Spleen (tissue), 11 donors: Measurements from ENCODE around the gene HTR6. TPM values are rescaled to one million over a fixed set of nuclear protein-coding genes. Genes with fewer than 3 reads are reported as not detected.
A peak's percentile ranks its signal among the peaks of the same experiment; 100 is the strongest.

ENCODE experiments used
- DNase-seq: peaks from one replicate; pipeline ENCODE4 v3.0.0-alpha.2; 2020
- H3K27ac ChIP-seq, 8 donors: fragments of 200-600 bp; sonication (generic) in 7 of 8; 1 replicate in 4 of 8; 2 replicates in 4 of 8; pipeline versions ENCODE4 v1.5.0 to v1.8.0; 2016 to 2021; ENCODE audit warnings: inconsistent platforms in 4 of 8, mild to moderate bottlenecking in 4 of 8, moderate library complexity in 1 of 8
- H3K27me3 ChIP-seq, 7 donors: fragments of 200-600 bp; sonication (generic) in 6 of 7; replicated peaks in 1 of 7; 1 replicate in 4 of 7; 2 replicates in 3 of 7; pipeline versions ENCODE4 v1.5.0 to v1.8.0; 2016 to 2021; ENCODE audit warnings: inconsistent platforms in 3 of 7, mild to moderate bottlenecking in 1 of 7
- H3K36me3 ChIP-seq, 6 donors: fragments of 200-600 bp; sonication (generic) in 5 of 6; 1 replicate in 4 of 6; 2 replicates in 2 of 6; pipeline versions ENCODE4 v1.5.0 to v1.8.0; 2016 to 2021; ENCODE audit warnings: inconsistent platforms in 2 of 6
- H3K4me1 ChIP-seq, 6 donors: fragments of 200-600 bp; sonication (generic) in 5 of 6; 1 replicate in 3 of 6; 2 replicates in 3 of 6; pipeline versions ENCODE4 v1.5.0 to v1.8.0; 2016 to 2021; ENCODE audit warnings: inconsistent platforms in 3 of 6
- H3K4me3 ChIP-seq, 8 donors: fragments of 200-600 bp; sonication (generic) in 7 of 8; 1 replicate in 4 of 8; 2 replicates in 4 of 8; pipeline versions ENCODE4 v1.5.0 to v1.8.0; 2016 to 2021; ENCODE audit warnings: inconsistent platforms in 4 of 8, mild to moderate bottlenecking in 4 of 8, moderate library complexity in 2 of 8
- H3K9me3 ChIP-seq, 8 donors: fragments of 200-600 bp; sonication (generic) in 7 of 8; 1 replicate in 4 of 8; 2 replicates in 4 of 8; pipeline versions ENCODE4 v1.5.0 to v1.8.0; 2016 to 2021; ENCODE audit warnings: inconsistent platforms in 4 of 8
- POLR2A ChIP-seq, 3 donors: fragments of 450-650 bp; IDR thresholded peaks; one replicate each; pipeline ENCODE4 v1.5.1; 2017; ENCODE audit warnings: antibody characterized with exemption in 3 of 3, mild to moderate bottlenecking in 1 of 3
- POLR2AphosphoS5 ChIP-seq, 3 donors: sonication (generic); formaldehyde crosslinking; IDR thresholded peaks; one replicate each; pipeline ENCODE4 v1.5.1; 2017; ENCODE audit warnings: antibody characterized with exemption in 3 of 3
- WGBS, 5 donors: extraction: QIAGEN DNeasy Blood & Tissue Kit in 3 of 5; methylation state at CpG; one replicate each; pipeline versions ENCODE4 v1.1.5 to v1.1.7; 2013 to 2018; 5-methylcytosine and 5-hydroxymethylcytosine counted together
- intact Hi-C: fragments of 100-400 bp; cut with DNase I; formaldehyde crosslinking; loops from one replicate; pipeline ENCODE4 v1.15.0; 2023; ENCODE audit warnings: low total_unique reads
- polyA plus RNA-seq, 3 donors: library from polyadenylated mRNA; stranded (reverse); fragments of 200-250 nt; gene quantifications; one replicate each; pipeline ENCODE4 v1.2.1, GENCODE V29; 2013
- total RNA-seq, 7 donors: library from RNA; depleted of rRNA in 3 of 7; stranded (reverse); fragments of >200 nt in 3 of 7; fragmentation: NEBNext Ultra II Directional in 4 of 7; extraction: Animal tissue kit (Norgen Biotek cat#: 25700) in 4 of 7; gene quantifications; one replicate each; pipeline versions ENCODE4 v1.1.0 to v1.2.1, GENCODE V29; 2016 to 2021
- TF ChIP-seq, protein P1 (sequence below), 11 experiments: fragments of 200-600 bp in 7 of 11; fragments of 450-650 bp in 4 of 11; sonication (generic) in 4 of 11; IDR thresholded peaks in 8 of 11; conservative IDR thresholded peaks in 3 of 11; 1 replicate in 7 of 11; 2 replicates in 4 of 11; pipeline versions ENCODE4 v1.4.0 to v1.8.0; 2016 to 2021; ENCODE audit warnings: antibody characterized with exemption in 11 of 11, inconsistent platforms in 4 of 11, mild to moderate bottlenecking in 1 of 11
- donor health status: healthy with polysubstance abuse.
- donor health status: DM: no; HTN: no; CAD: no; lungs with moderate emphysema.
- donor health status: DM: no; HTN: no; CAD: no.
- donor health status: Bipolar disorder and iron deficiency.
- donor health status: healthy.
- donor health status: DM: no; HTN: no; CAD: no.
- donor health status: DM: yes; HTN: yes; CAD: no.

The HTR6 gene
- total and polyA plus RNA-seq, 10 donors = 0.06 to 0.47 (median 0.13) TPM; not detected in 7

GRCh38 chr1:19678493-19678892 lies 13.8 kb downstream of the HTR6 start:
- H3K9me3 ChIP-seq = no peaks in the 10 kb centered on the region
- WGBS, 5 donors = 64 to 72% (median 65%) methylated on average over 10 to 11 of the region's 11 CpGs; no CpG with 5 or more reads in 1 of the 5 donors
- intact Hi-C loops = no loop called here

DNA sequence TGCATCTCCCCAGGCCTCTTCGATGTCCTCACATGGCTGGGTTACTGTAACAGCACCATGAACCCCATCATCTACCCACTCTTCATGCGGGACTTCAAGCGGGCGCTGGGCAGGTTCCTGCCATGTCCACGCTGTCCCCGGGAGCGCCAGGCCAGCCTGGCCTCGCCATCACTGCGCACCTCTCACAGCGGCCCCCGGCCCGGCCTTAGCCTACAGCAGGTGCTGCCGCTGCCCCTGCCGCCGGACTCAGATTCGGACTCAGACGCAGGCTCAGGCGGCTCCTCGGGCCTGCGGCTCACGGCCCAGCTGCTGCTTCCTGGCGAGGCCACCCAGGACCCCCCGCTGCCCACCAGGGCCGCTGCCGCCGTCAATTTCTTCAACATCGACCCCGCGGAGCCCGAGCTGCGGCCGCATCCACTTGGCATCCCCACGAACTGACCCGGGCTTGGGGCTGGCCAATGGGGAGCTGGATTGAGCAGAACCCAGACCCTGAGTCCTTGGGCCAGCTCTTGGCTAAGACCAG lies 14.3 kb downstream of the HTR6 start:
- H3K27me3 ChIP-seq = peaks cover 0 to 29% (median 0%) of the 10 kb centered on the region in 7 donors
- 92 to 94% (median 94%) methylated on average over 30 to 34 of the region's 34 CpGs for WGBS, 5 donors
- no peak overlapping the region for H3K27ac ChIP-seq
- intact Hi-C loops = no loop called here
- no peak for DNase-seq
- H3K36me3 ChIP-seq = peaks cover 0 to 38% (median 12%) of the 10 kb centered on the region in 6 donors
- H3K4me1 ChIP-seq = peaks cover 0 to 4% (median 0%) of the 10 kb centered on the region in 6 donors
- no peak overlapping the region for H3K4me3 ChIP-seq
- H3K9me3 ChIP-seq = no peaks in the 10 kb centered on the region
- TF ChIP-seq POLR2AphosphoS5 (IDR thresholded peaks at IDR 0.05) (peak in 1 of 3 donors; percentile 43), POLR2A (IDR thresholded peaks at IDR 0.05) (no peak)
- TF ChIP-seq, protein P1, sequence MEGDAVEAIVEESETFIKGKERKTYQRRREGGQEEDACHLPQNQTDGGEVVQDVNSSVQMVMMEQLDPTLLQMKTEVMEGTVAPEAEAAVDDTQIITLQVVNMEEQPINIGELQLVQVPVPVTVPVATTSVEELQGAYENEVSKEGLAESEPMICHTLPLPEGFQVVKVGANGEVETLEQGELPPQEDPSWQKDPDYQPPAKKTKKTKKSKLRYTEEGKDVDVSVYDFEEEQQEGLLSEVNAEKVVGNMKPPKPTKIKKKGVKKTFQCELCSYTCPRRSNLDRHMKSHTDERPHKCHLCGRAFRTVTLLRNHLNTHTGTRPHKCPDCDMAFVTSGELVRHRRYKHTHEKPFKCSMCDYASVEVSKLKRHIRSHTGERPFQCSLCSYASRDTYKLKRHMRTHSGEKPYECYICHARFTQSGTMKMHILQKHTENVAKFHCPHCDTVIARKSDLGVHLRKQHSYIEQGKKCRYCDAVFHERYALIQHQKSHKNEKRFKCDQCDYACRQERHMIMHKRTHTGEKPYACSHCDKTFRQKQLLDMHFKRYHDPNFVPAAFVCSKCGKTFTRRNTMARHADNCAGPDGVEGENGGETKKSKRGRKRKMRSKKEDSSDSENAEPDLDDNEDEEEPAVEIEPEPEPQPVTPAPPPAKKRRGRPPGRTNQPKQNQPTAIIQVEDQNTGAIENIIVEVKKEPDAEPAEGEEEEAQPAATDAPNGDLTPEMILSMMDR (IDR thresholded peaks at IDR 0.05 in 8 of 11, conservative IDR thresholded peaks at IDR 0.05 in 3 of 11) = no peak

More at GRCh38 chr1:19678493-19678892, 13.8 kb downstream of the HTR6 start:
- Histone ChIP-seq H3K4me1 (peaks cover 0 to 4% (median 0%) of the 10 kb centered on the region in 6 donors), H3K4me3 (no peak overlapping the region), H3K27me3 (peaks cover 0 to 34% (median 0%) of the 10 kb centered on the region in 7 donors), H3K36me3 (peaks cover 0 to 38% (median 12%) of the 10 kb centered on the region in 6 donors), H3K27ac (no peak overlapping the region)
- DNase-seq = no peak
- TF ChIP-seq POLR2A (IDR thresholded peaks at IDR 0.05) (no peak), POLR2AphosphoS5 (IDR thresholded peaks at IDR 0.05) (peak in 2 of 3 donors; percentile 20 to 44)

GRCh38 chr1:19679691-19680090 lies 15.0 kb downstream of the HTR6 start:
- H3K4me1 ChIP-seq = peaks cover 0 to 4% (median 0%) of the 10 kb centered on the region in 6 donors
- no peaks in the 10 kb centered on the region for H3K9me3 ChIP-seq
- WGBS, 5 donors = 82 to 86% (median 83%) methylated on average over 4 of the region's 4 CpGs
- H3K36me3 ChIP-seq = peaks cover 0 to 44% (median 12%) of the 10 kb centered on the region in 6 donors
- intact Hi-C loops = no loop called here
- TF ChIP-seq POLR2A (IDR thresholded peaks at IDR 0.05) (no peak), POLR2AphosphoS5 (IDR thresholded peaks at IDR 0.05) (no peak)
- TF ChIP-seq, protein P1 (IDR thresholded peaks at IDR 0.05 in 8 of 11, conservative IDR thresholded peaks at IDR 0.05 in 3 of 11) = no peak
- DNase-seq = no peak
- no peak overlapping the region for H3K27ac ChIP-seq
- H3K4me3 ChIP-seq = no peak overlapping the region
- H3K27me3 ChIP-seq = peaks cover 0 to 22% (median 0%) of the 10 kb centered on the region in 7 donors

GRCh38 chr1:19680644-19681043 lies 16.0 kb downstream of the HTR6 start:
- intact Hi-C loops = no loop called here
- Histone ChIP-seq H3K27me3 (peaks cover 0 to 12% (median 0%) of the 10 kb centered on the region in 7 donors), H3K27ac (no peak overlapping the region), H3K9me3 (no peaks in the 10 kb centered on the region), H3K4me3 (no peak overlapping the region), H3K4me1 (peaks cover 0 to 4% (median 0%) of the 10 kb centered on the region in 6 donors), H3K36me3 (peaks cover 0 to 53% (median 12%) of the 10 kb centered on the region in 6 donors)
- TF ChIP-seq, protein P1 (IDR thresholded peaks at IDR 0.05 in 8 of 11, conservative IDR thresholded peaks at IDR 0.05 in 3 of 11) = no peak
- TF ChIP-seq POLR2A (IDR thresholded peaks at IDR 0.05) (no peak), POLR2AphosphoS5 (IDR thresholded peaks at IDR 0.05) (no peak)
- 73 to 89% (median 84%) methylated on average over 7 of the region's 7 CpGs for WGBS, 5 donors
- DNase-seq = no peak
